Adrenal gland (tissue), 19 donors: ENCODE measurements around the gene DOCK10. TPM values are rescaled to one million over a fixed set of nuclear protein-coding genes. Genes with fewer than 3 reads are reported as not detected.

Experiments used
- DNase-seq, 7 donors: peaks; one replicate each; pipeline ENCODE4 v3.0.0-alpha.2; 2019 to 2020
- H3K27ac ChIP-seq, 5 donors: fragments of 200-600 bp; sonication (generic) in 4 of 5; 1 replicate in 3 of 5; 2 replicates in 2 of 5; pipeline versions ENCODE4 v1.5.1 to v1.8.0; 2016 to 2020; ENCODE audit warnings: mild to moderate bottlenecking in 1 of 5
- H3K27me3 ChIP-seq: fragments of 200-600 bp; 2 replicates; pipeline ENCODE4 v1.8.0; 2021
- H3K36me3 ChIP-seq, 2 donors: fragments of 200-600 bp; replicated peaks in 1 of 2; 1 replicate in 1 of 2; 2 replicates in 1 of 2; pipeline versions ENCODE4 v1.5.1 to v1.8.0; 2018 to 2022
- H3K4me1 ChIP-seq, 2 donors: fragments of 200-600 bp; replicated peaks in 1 of 2; 1 replicate in 1 of 2; 2 replicates in 1 of 2; pipeline versions ENCODE4 v1.5.1 to v1.8.0; 2018 to 2021
- H3K4me3 ChIP-seq, 4 donors: fragments of 200-600 bp; sonication (generic) in 3 of 4; one replicate each; pipeline ENCODE4 v1.5.1; 2016 to 2018
- H3K9me3 ChIP-seq, 3 donors: fragments of 200-600 bp; sonication (generic) in 1 of 3; replicated peaks in 1 of 3; 1 replicate in 2 of 3; 2 replicates in 1 of 3; pipeline versions ENCODE4 v1.5.1 to v1.8.0; 2016 to 2021
- POLR2A ChIP-seq, 2 donors: fragments of 450-650 bp; IDR thresholded peaks; one replicate each; pipeline ENCODE4 v1.6.1; 2017; ENCODE audit warnings: antibody characterized with exemption in 2 of 2, mild to moderate bottlenecking in 2 of 2, moderate library complexity in 1 of 2
- WGBS, 4 donors: extraction: QIAGEN DNeasy Blood & Tissue Kit in 2 of 4; methylation state at CpG; one replicate each; pipeline versions ENCODE4 v1.1.5 to v1.1.7; 2013 to 2017; 5-methylcytosine and 5-hydroxymethylcytosine counted together
- intact Hi-C, 2 donors: fragments of 100-400 bp; cut with DNase I; formaldehyde crosslinking; loops; one replicate each; pipeline versions ENCODE4 v1.14.1 to v1.15.0; 2022 to 2023
- long read RNA-seq, 10 donors: library from polyadenylated mRNA in 3 of 10; unstranded in 2 of 10; stranded (forward) in 1 of 10; transcript quantifications; one replicate each; pipeline ENCODE4 v2.0.0 and lab custom pipeline, GENCODE V29; 2021 to 2026
- polyA plus RNA-seq, 3 donors: library from polyadenylated mRNA; stranded (reverse); fragments of 200-250 nt in 2 of 3; fragments of 350-450 nt in 1 of 3; fragmentation: Illumina TruSeq in 1 of 3; extraction: RNeasy Lipid Tissue Mini Kit (QIAGEN cat#74804) in 1 of 3; gene quantifications; one replicate each; pipeline ENCODE4 v1.2.3, GENCODE V29; 2013 to 2014
- total RNA-seq, 9 donors: library from RNA; depleted of rRNA in 4 of 9; stranded (reverse); fragments of >200 nt in 4 of 9; fragments of 120-200 nt in 1 of 9; fragmentation: NEBNext Ultra II Directional in 1 of 9; extraction: Animal tissue kit (Norgen Biotek cat#: 25700) in 1 of 9; gene quantifications; one replicate each; pipeline versions ENCODE4 v1.1.0 to v1.2.4, GENCODE V29; 2013 to 2023
- TF ChIP-seq, protein P1 (sequence below), 6 experiments: fragments of 450-650 bp in 4 of 6; fragments of 200-600 bp in 2 of 6; sonication (generic) in 1 of 6; IDR thresholded peaks; 1 replicate in 5 of 6; 2 replicates in 1 of 6; pipeline versions ENCODE4 v1.5.1 to v1.8.0; 2016 to 2021; ENCODE audit warnings: antibody characterized with exemption in 6 of 6, mild to moderate bottlenecking in 2 of 6, moderate library complexity in 1 of 6
- donor health status: healthy with polysubstance abuse.
- donor health status: Bipolar disorder and iron deficiency.
- donor health status: DM: yes; HTN: yes; CAD: no.
- donor health status: DM: no; HTN: no; CAD: no.
- donor health status: DM: no; HTN: no; CAD: no.
- donor health status: DM: yes; HTN: yes; CAD: no.

DOCK10 gene
- total RNA-seq (10 to 100 TPM; 16.6 to 40.8 (median 26.5) TPM), polyA plus RNA-seq (1 to 10 TPM; 6.2 to 9.2 (median 6.8) TPM)
- long read RNA-seq, donor 1, result 0 reads
- long read RNA-seq, donor 2, partial matches to known transcripts, result 8 of 8 reads
- long read RNA-seq, donor 2, other reads (novel, unspliced or antisense), result 0 of 8 reads
- long read RNA-seq, donor 3, result 0 reads
- long read RNA-seq, donor 4, partial matches to known transcripts, result 3 of 4 reads
- long read RNA-seq, donor 4, other reads (novel, unspliced or antisense), result 1 of 4 reads
- long read RNA-seq, donor 5, full-length matches to known transcripts, result 1 of 4 reads
- long read RNA-seq, donor 5, partial matches to known transcripts, result 1 of 4 reads
- long read RNA-seq, donor 5, other reads (novel, unspliced or antisense), result 2 of 4 reads
- long read RNA-seq, donor 6, partial matches to known transcripts, result 5 of 5 reads
- long read RNA-seq, donor 6, other reads (novel, unspliced or antisense), result 0 of 5 reads
- long read RNA-seq, donor 7, result 0 reads
- long read RNA-seq, donor 8, result 0 reads
- long read RNA-seq, donor 9, result 0 reads
- long read RNA-seq, donor 10, result 0 reads

DNA sequence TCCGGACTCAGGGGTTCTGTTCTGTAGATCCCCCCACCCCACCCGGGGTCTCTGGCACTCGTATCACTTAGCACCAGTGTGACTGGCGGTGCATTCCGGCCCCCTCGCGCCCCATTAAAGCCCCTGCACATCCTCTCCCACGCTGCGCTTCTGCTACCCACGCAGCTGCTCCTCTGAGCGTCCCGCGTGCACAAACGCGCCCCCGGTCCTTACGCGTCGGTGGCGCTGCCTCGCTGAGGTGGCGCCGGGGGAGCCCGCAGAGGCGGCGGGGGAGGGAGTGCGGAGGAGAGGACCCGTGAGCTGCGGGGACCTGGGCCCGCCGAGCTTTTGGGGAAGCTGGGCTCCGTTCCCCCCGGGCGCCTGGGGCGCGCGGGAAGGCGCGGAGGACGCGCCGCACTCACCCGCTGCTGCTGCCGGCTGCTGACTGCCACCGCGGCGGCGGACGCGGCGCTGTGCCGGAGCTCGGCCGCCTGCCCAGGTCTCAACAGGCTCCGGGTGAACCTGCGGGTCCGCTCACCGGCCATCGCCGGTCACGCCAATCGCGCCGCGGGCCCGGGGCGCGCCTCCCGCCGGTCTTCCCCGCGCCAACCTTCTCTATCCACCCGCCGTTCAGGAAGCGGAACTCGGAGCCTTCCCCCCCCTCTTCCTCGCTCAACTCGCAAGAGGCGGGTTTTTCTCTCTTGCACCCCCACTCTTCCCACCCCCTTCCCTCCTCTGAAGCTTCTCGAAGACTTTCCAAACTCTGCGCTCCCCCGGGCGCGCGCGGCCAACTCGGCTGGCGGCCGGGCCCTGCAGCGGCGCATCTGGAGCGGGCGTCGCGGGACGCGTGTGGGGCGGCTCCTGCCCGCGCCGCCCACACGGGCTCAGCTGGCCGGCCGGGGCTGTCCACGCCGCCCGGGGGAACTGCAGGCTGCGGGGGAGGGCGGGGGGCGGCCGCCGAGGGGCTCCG is at the start of gene DOCK10:
TSS of gene DOCK10 (minus strand) at position 618 of the 949 bp plus-strand sequence. CDS start at position 524, 94 bp downstream.
- no peaks in the 10 kb centered on the region for H3K9me3 ChIP-seq
- TF ChIP-seq, protein P1, sequence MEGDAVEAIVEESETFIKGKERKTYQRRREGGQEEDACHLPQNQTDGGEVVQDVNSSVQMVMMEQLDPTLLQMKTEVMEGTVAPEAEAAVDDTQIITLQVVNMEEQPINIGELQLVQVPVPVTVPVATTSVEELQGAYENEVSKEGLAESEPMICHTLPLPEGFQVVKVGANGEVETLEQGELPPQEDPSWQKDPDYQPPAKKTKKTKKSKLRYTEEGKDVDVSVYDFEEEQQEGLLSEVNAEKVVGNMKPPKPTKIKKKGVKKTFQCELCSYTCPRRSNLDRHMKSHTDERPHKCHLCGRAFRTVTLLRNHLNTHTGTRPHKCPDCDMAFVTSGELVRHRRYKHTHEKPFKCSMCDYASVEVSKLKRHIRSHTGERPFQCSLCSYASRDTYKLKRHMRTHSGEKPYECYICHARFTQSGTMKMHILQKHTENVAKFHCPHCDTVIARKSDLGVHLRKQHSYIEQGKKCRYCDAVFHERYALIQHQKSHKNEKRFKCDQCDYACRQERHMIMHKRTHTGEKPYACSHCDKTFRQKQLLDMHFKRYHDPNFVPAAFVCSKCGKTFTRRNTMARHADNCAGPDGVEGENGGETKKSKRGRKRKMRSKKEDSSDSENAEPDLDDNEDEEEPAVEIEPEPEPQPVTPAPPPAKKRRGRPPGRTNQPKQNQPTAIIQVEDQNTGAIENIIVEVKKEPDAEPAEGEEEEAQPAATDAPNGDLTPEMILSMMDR (IDR thresholded peaks at IDR 0.05), result no peak
- peak in 1 of 2 donors; percentile 37 for TF ChIP-seq POLR2A (IDR thresholded peaks at IDR 0.05)
- peak; percentile 37 to 64 (median 49) for DNase-seq
- H3K4me1 ChIP-seq, result peaks cover 13 to 14% of the 10 kb centered on the region in 2 donors
- no peaks in the 10 kb centered on the region for H3K36me3 ChIP-seq
- intact Hi-C loops, result no loop called here
- peak within 1 kb of the TSS; percentile 10 to 64 (median 36) for H3K4me3 ChIP-seq
- WGBS, 4 donors, result 0 to 1% (median 1%) methylated on average over 15 to 113 of the region's 113 CpGs
- H3K27ac ChIP-seq, result peak within 1 kb of the TSS in 3 of 5 donors; percentile 18 to 62 (median 61)
- H3K27me3 ChIP-seq, result no peaks in the 10 kb centered on the region

DNA sequence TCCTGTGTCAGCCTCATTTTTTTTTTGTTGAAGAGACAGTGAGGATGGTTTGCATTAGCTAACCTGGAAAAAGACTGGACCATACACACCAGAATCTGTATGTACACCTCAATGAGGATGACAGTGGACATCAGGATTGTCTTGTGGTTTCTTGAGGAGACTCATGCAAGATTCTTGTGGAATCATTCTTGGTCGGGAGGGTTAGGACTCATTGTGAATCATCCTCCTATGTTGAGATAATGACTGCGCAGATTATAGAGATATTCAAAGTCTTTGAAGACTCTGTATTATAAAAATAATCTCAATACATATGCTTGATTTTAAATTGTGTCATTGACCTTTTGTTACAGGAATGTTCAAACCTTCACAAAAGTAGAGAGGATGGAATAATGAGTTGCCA is 49.1 kb upstream of the DOCK10 start:
- no peak overlapping the region for H3K4me3 ChIP-seq
- H3K36me3 ChIP-seq, result no peaks in the 10 kb centered on the region
- 69 to 88% (median 77%) methylated on average over 2 of the region's 2 CpGs for WGBS, 4 donors
- H3K27me3 ChIP-seq, result no peaks in the 10 kb centered on the region
- H3K27ac ChIP-seq, result no peak overlapping the region
- TF ChIP-seq, protein P1 (IDR thresholded peaks at IDR 0.05), result no peak
- no peak for TF ChIP-seq POLR2A (IDR thresholded peaks at IDR 0.05)
- H3K4me1 ChIP-seq, result no peaks in the 10 kb centered on the region
- no peaks in the 10 kb centered on the region for H3K9me3 ChIP-seq
- DNase-seq, result no peak
- intact Hi-C loops, result no loop called here

DNA sequence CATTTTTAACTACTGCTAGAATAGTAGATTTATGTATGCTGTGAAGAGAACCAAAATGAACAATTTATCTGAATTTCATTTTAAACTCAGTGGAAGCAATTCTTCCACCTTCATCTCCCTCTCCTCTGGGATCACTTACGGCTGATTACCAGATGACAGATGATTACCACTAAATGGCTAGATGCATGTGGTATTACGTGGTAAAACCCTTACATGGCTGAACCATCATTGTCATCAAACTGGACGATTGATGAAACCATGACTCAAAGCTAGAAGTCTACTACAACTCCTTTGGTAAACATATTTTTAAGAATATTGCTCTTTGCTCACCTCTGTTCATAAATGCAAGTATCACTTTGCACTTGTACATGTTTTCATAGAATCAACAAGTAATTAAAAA is 48.5 kb upstream of the DOCK10 start:
- Histone ChIP-seq H3K4me3 (no peak overlapping the region), H3K9me3 (no peaks in the 10 kb centered on the region), H3K36me3 (no peaks in the 10 kb centered on the region), H3K27me3 (no peaks in the 10 kb centered on the region), H3K4me1 (no peaks in the 10 kb centered on the region), H3K27ac (no peak overlapping the region)
- WGBS, 4 donors, result 67 to 72% (median 70%) methylated on average over 3 of the region's 3 CpGs
- no peak for DNase-seq
- no peak for TF ChIP-seq POLR2A (IDR thresholded peaks at IDR 0.05)
- TF ChIP-seq, protein P1 (IDR thresholded peaks at IDR 0.05), result no peak
- intact Hi-C loops, result no loop called here

DNA sequence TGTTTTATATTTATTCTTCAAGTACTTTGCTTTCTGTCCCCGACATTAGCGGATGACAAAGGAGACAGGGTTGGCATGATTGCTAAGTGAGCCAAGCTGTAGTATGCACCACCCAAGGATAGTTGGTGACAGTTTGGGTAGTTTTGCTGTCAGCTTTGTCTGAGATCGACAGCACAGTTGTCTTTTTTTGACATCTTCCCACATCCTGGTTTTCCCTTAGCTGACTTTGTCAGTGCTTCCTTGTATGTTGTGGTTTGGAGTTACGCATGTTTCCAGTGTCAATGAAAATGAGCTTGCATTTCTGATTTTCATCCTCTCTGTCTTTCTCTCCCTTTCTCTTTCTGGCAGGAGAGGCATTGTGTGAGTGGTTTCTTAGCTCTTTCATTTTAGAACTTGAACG is 44.6 kb upstream of the DOCK10 start:
- Histone ChIP-seq H3K27me3 (no peaks in the 10 kb centered on the region), H3K27ac (no peak overlapping the region), H3K4me1 (no peaks in the 10 kb centered on the region), H3K4me3 (no peak overlapping the region), H3K36me3 (no peaks in the 10 kb centered on the region), H3K9me3 (no peaks in the 10 kb centered on the region)
- no peak for DNase-seq
- intact Hi-C loops, result no loop called here
- WGBS, 4 donors, result 73 to 83% (median 81%) methylated on average over 5 of the region's 5 CpGs
- no peak for TF ChIP-seq POLR2A (IDR thresholded peaks at IDR 0.05)
- TF ChIP-seq, protein P1 (IDR thresholded peaks at IDR 0.05), result no peak
